ENCODE data around the gene WASL. TPM values are rescaled to one million over a fixed set of nuclear protein-coding genes. Genes with fewer than 3 reads are reported as not detected.
"Not testable (repeated sequence)": the region's sequence is repeated elsewhere in the genome, so short reads cannot be mapped to it uniquely, and the experiment has no call there.

The WASL gene
- total RNA-seq, 1 donor from 2014 or later: 57.0 TPM

GRCh38 chr7:123660514-123661354 is 88.1 kb downstream of the WASL start:
- no peak for DNase-seq (ENCODE audit: low spot score)

- DNase-seq (ENCODE audit: low spot score): no peak
Measured at GRCh38 chr7:123658023-123658422, 90.8 kb downstream of the WASL start.

- no peak for DNase-seq (ENCODE audit: low spot score)
Measured at GRCh38 chr7:123657304-123657685, 91.5 kb downstream of the WASL start.

GRCh38 chr7:123656544-123657303 is 92.1 kb downstream of the WASL start:
- DNase-seq (ENCODE audit: low spot score): no peak

- DNase-seq (ENCODE audit: low spot score): no peak
Measured at GRCh38 chr7:123655614-123656013, 93.2 kb downstream of the WASL start, which contains the start of gene LMOD2. TSS of gene LMOD2 (plus strand) at chr7:123655866. CDS start at chr7:123655964, 98 bp downstream.

- no peak for DNase-seq (ENCODE audit: low spot score)
Measured at GRCh38 chr7:123653162-123653561, 95.6 kb downstream of the WASL start.

- no peak for DNase-seq (ENCODE audit: low spot score)
Measured at GRCh38 chr7:123652406-123652805, 96.4 kb downstream of the WASL start.

- no peak for DNase-seq (ENCODE audit: low spot score)
Measured at GRCh38 chr7:123650595-123650994, 98.2 kb downstream of the WASL start.

GRCh38 chr7:123649964-123650363 is 98.8 kb downstream of the WASL start:
- DNase-seq (ENCODE audit: low spot score): no peak

- no peak for DNase-seq (ENCODE audit: low spot score)
Measured at GRCh38 chr7:123647106-123647730, 101.6 kb downstream of the WASL start.

- DNase-seq (ENCODE audit: low spot score): no peak
Measured at GRCh38 chr7:123645516-123645915, 103.3 kb downstream of the WASL start.

GRCh38 chr7:123643495-123644441 is 105.0 kb downstream of the WASL start:
- DNase-seq (ENCODE audit: low spot score): peak; percentile 54

- no peak for DNase-seq (ENCODE audit: low spot score)
Measured at GRCh38 chr7:123641901-123642300, 106.9 kb downstream of the WASL start.

GRCh38 chr7:123640583-123640982 is 108.2 kb downstream of the WASL start:
- DNase-seq (ENCODE audit: low spot score): no peak

- DNase-seq (ENCODE audit: low spot score): no peak
Measured at GRCh38 chr7:123639631-123640030, 109.2 kb downstream of the WASL start.

- DNase-seq (ENCODE audit: low spot score): no peak
Measured at GRCh38 chr7:123637878-123638277, 110.9 kb downstream of the WASL start.

GRCh38 chr7:123637203-123637602 is 111.6 kb downstream of the WASL start:
- no peak for DNase-seq (ENCODE audit: low spot score)

- no peak for DNase-seq (ENCODE audit: low spot score)
Measured at GRCh38 chr7:123635551-123636359, 113.0 kb downstream of the WASL start.

GRCh38 chr7:123634011-123634573 is 114.7 kb downstream of the WASL start:
- DNase-seq (ENCODE audit: low spot score): not testable (repeated sequence)

- DNase-seq (ENCODE audit: low spot score): no peak
Measured at GRCh38 chr7:123633553-123633952, 115.2 kb downstream of the WASL start.

Measured in mucosa of gallbladder (tissue), 1 donor.